Neural cell (in vitro differentiated cells): ENCODE results near the gene CACNA1S.

Experiments used
- CTCF ChIP-seq: fragments of 450-650 bp; IDR thresholded peaks from 2 replicates; pipeline ENCODE4 v1.5.1; 2014; ENCODE audit warnings: antibody characterized with exemption, mild to moderate bottlenecking, moderate library complexity; ENCODE audit not compliant: poor library complexity, severe bottlenecking
- EP300 ChIP-seq: fragments of 450-650 bp; conservative IDR thresholded peaks from 2 replicates; pipeline ENCODE4 v1.6.1; 2014; ENCODE audit warnings: antibody characterized with exemption, mild to moderate bottlenecking, moderate library complexity; ENCODE audit not compliant: poor library complexity, severe bottlenecking
- EZH2 ChIP-seq: fragments of 200-600, 300-800 bp; shearing (Covaris generic), sonication (generic); IDR thresholded peaks from 2 replicates; pipeline ENCODE4 v1.6.1; 2014; ENCODE audit warnings: antibody characterized with exemption, low read length, borderline replicate concordance, mild to moderate bottlenecking; ENCODE audit not compliant: insufficient read depth, poor library complexity, severe bottlenecking
- MXI1 ChIP-seq: fragments of 450-650 bp; conservative IDR thresholded peaks from 2 replicates; pipeline ENCODE4 v1.6.1; 2014; ENCODE audit warnings: antibody characterized with exemption, mild to moderate bottlenecking; ENCODE audit not compliant: poor library complexity, severe bottlenecking
- POLR2AphosphoS5 ChIP-seq: IDR thresholded peaks from 2 replicates; pipeline ENCODE4 v1.6.1; 2012
- RAD21 ChIP-seq: fragments of 450-650 bp; conservative IDR thresholded peaks from 2 replicates; pipeline ENCODE4 v1.6.1; 2014; ENCODE audit warnings: antibody characterized with exemption, mild to moderate bottlenecking, moderate library complexity
- REST ChIP-seq: IDR thresholded peaks from 2 replicates; pipeline ENCODE4 v1.6.1; 2012; ENCODE audit warnings: borderline replicate concordance
- SMC3 ChIP-seq: fragments of 450-650 bp; conservative IDR thresholded peaks from 2 replicates; pipeline ENCODE4 v1.6.1; 2014; ENCODE audit warnings: antibody characterized with exemption, mild to moderate bottlenecking, moderate library complexity; ENCODE audit not compliant: poor library complexity
- TAF1 ChIP-seq: IDR thresholded peaks from 2 replicates; pipeline ENCODE4 v1.6.1; 2012; ENCODE audit warnings: low read depth

- TF ChIP-seq CTCF, result no peak
- TF ChIP-seq SMC3, result no peak
- TF ChIP-seq POLR2AphosphoS5, result no peak
- TF ChIP-seq EZH2, result no peak
- no peak for TF ChIP-seq EP300
- no peak for TF ChIP-seq MXI1
- no peak for TF ChIP-seq RAD21
- no peak for TF ChIP-seq REST
- no peak for TF ChIP-seq TAF1
Measured at GRCh38 chr1:201050515-201051277, 61.5 kb downstream of the CACNA1S start.
